Esophagus muscularis mucosa (tissue), 4 donors: ENCODE measurements around the gene PHAF1. TPM values are rescaled to one million over a fixed set of nuclear protein-coding genes. Genes with fewer than 3 reads are reported as not detected.

Source experiments
- DNase-seq: peaks from one replicate; pipeline ENCODE4 v3.0.0-alpha.2; 2017; ENCODE audit errors: extremely low spot score
- H3K27ac ChIP-seq, 4 donors: fragments of 200-600 bp; sonication (generic); replicated peaks in 1 of 4; 1 replicate in 3 of 4; 2 replicates in 1 of 4; pipeline ENCODE4 v1.5.1; 2016 to 2019; ENCODE audit warnings: mild to moderate bottlenecking in 1 of 4
- H3K27me3 ChIP-seq, 4 donors: fragments of 200-600 bp; sonication (generic); one replicate each; pipeline versions ENCODE4 v1.5.1 to v1.6.0; 2016 to 2019
- H3K36me3 ChIP-seq, 4 donors: fragments of 200-600 bp; sonication (generic); one replicate each; pipeline ENCODE4 v1.5.1; 2016 to 2019
- H3K4me1 ChIP-seq, 4 donors: fragments of 200-600 bp; sonication (generic); one replicate each; pipeline ENCODE4 v1.5.1; 2016 to 2019
- H3K4me3 ChIP-seq, 4 donors: fragments of 200-600 bp; sonication (generic); 1 replicate in 2 of 4; 2 replicates in 2 of 4; pipeline ENCODE4 v1.5.1; 2016 to 2019; ENCODE audit warnings: mild to moderate bottlenecking in 4 of 4, moderate library complexity in 1 of 4
- H3K9me3 ChIP-seq, 4 donors: fragments of 200-600 bp; sonication (generic); 1 replicate in 3 of 4; 2 replicates in 1 of 4; pipeline ENCODE4 v1.5.1; 2016 to 2019
- CTCF ChIP-seq, 3 experiments: fragments of 200-600 bp in 2 of 3; fragments of 450-650 bp in 1 of 3; sonication (generic) in 2 of 3; IDR thresholded peaks; one replicate each; pipeline ENCODE4 v1.5.1; 2017 to 2019; ENCODE audit warnings: antibody characterized with exemption in 3 of 3, mild to moderate bottlenecking in 2 of 3, moderate library complexity in 1 of 3
- EP300 ChIP-seq: sonication (generic); formaldehyde crosslinking; IDR thresholded peaks from one replicate; pipeline ENCODE4 v1.6.1; 2017; ENCODE audit warnings: antibody characterized with exemption
- POLR2A ChIP-seq: fragments of 450-650 bp; IDR thresholded peaks from one replicate; pipeline ENCODE4 v1.6.1; 2017; ENCODE audit warnings: antibody characterized with exemption, moderate library complexity, mild to moderate bottlenecking, low read depth
- POLR2AphosphoS5 ChIP-seq, 2 donors: sonication (generic); formaldehyde crosslinking; IDR thresholded peaks; one replicate each; pipeline ENCODE4 v1.6.1; 2017; ENCODE audit warnings: antibody characterized with exemption in 2 of 2
- WGBS: methylation state at CpG from one replicate; pipeline ENCODE4 v1.1.5; 2018; 5-methylcytosine and 5-hydroxymethylcytosine counted together
- intact Hi-C: fragments of 100-400 bp; cut with DNase I; formaldehyde crosslinking; loops from one replicate; pipeline ENCODE4 v1.15.1; 2023
- total RNA-seq, 4 donors: library from RNA; depleted of rRNA; stranded (reverse); fragments of >200 nt; gene quantifications; one replicate each; pipeline versions ENCODE4 v1.1.0 to v1.2.1, GENCODE V29; 2016

Gene PHAF1
- total RNA-seq, 4 donors from 2014 or later, result 11.4 to 23.7 (median 17.1) TPM

- H3K9me3 ChIP-seq, result no peaks in the 10 kb centered on the region
- H3K27ac ChIP-seq, result peak overlapping the region; percentile 89 to 97 (median 95)
- H3K4me3 ChIP-seq, result peak overlapping the region; percentile 56 to 66 (median 57)
- no peaks in the 10 kb centered on the region for H3K27me3 ChIP-seq
- peak; percentile 39 for TF ChIP-seq POLR2A
- TF ChIP-seq POLR2AphosphoS5 (IDR thresholded peaks at IDR 0.05), result peak; percentile 81 to 94
- TF ChIP-seq EP300, result peak; percentile 55
- peak; percentile 38 to 45 (median 42) for TF ChIP-seq CTCF (IDR thresholded peaks at IDR 0.05)
- H3K36me3 ChIP-seq, result peaks cover 0 to 16% (median 9%) of the 10 kb centered on the region in 4 donors
- 3% methylated on average over 45 of the region's 71 CpGs for WGBS
- intact Hi-C loops, result no loop called here
- peaks cover 57 to 96% (median 85%) of the 10 kb centered on the region in 4 donors for H3K4me1 ChIP-seq
- peak; percentile 94 for DNase-seq
Observed at GRCh38 chr16:67173808-67174705, 64.3 kb downstream of the PHAF1 start.

- intact Hi-C loops, result no loop called here
- TF ChIP-seq POLR2A (no peak), EP300 (no peak), POLR2AphosphoS5 (IDR thresholded peaks at IDR 0.05) (no peak), CTCF (IDR thresholded peaks at IDR 0.05) (no peak)
- H3K9me3 ChIP-seq, result no peaks in the 10 kb centered on the region
- peak overlapping the region; percentile 89 to 97 (median 95) for H3K27ac ChIP-seq
- WGBS, result 40% methylated on average over 4 of the region's 31 CpGs
- H3K27me3 ChIP-seq, result no peaks in the 10 kb centered on the region
- peaks cover 0 to 16% (median 9%) of the 10 kb centered on the region in 4 donors for H3K36me3 ChIP-seq
- DNase-seq, result no peak
- H3K4me1 ChIP-seq, result peaks cover 50 to 96% (median 81%) of the 10 kb centered on the region in 4 donors
- H3K4me3 ChIP-seq, result peak overlapping the region; percentile 56 to 66 (median 57)
Observed at GRCh38 chr16:67174706-67175231, 65.0 kb downstream of the PHAF1 start.

- no peak for DNase-seq
- WGBS, result no CpG with 5 or more reads among the region's 12 CpGs
- Histone ChIP-seq H3K9me3 (no peaks in the 10 kb centered on the region), H3K27ac (no peak overlapping the region), H3K27me3 (no peaks in the 10 kb centered on the region), H3K4me3 (no peak overlapping the region), H3K4me1 (peaks cover 39 to 95% (median 75%) of the 10 kb centered on the region in 4 donors), H3K36me3 (peaks cover 0 to 16% (median 9%) of the 10 kb centered on the region in 4 donors)
- no peak for TF ChIP-seq CTCF (IDR thresholded peaks at IDR 0.05)
- TF ChIP-seq POLR2A, result no peak
- no peak for TF ChIP-seq POLR2AphosphoS5 (IDR thresholded peaks at IDR 0.05)
- no peak for TF ChIP-seq EP300
- intact Hi-C loops, result no loop called here
Observed at GRCh38 chr16:67176662-67177061, 66.9 kb downstream of the PHAF1 start.

- peak overlapping the region; percentile 50 to 62 (median 53) for H3K4me3 ChIP-seq
- DNase-seq, result no peak
- H3K27ac ChIP-seq, result peak overlapping the region; percentile 63 to 78 (median 72)
- intact Hi-C loops, result no loop called here
- H3K36me3 ChIP-seq, result peaks cover 0 to 16% (median 9%) of the 10 kb centered on the region in 4 donors
- peaks cover 35 to 94% (median 77%) of the 10 kb centered on the region in 4 donors for H3K4me1 ChIP-seq
- 19% methylated on average over 10 of the region's 73 CpGs for WGBS
- no peaks in the 10 kb centered on the region for H3K9me3 ChIP-seq
- no peaks in the 10 kb centered on the region for H3K27me3 ChIP-seq
- peak in 1 of 3 experiments; percentile 30 for TF ChIP-seq CTCF (IDR thresholded peaks at IDR 0.05)
- no peak for TF ChIP-seq EP300
- TF ChIP-seq POLR2A, result no peak
- peak; percentile 65 to 68 for TF ChIP-seq POLR2AphosphoS5 (IDR thresholded peaks at IDR 0.05)
Observed at GRCh38 chr16:67177743-67178699, 68.3 kb downstream of the PHAF1 start.
